MM.1S (cell line): ENCODE results near the gene IRAK4.

Source experiments
- DNase-seq: peaks from one replicate; pipeline ENCODE4 v3.0.0-alpha.2; 2015
- H2AFZ ChIP-seq: fragments of 300-600 bp; sonication (generic); 2 replicates; pipeline ENCODE4 v1.6.0; 2016; ENCODE audit warnings: antibody characterized with exemption, low read length
- H3F3A ChIP-seq: fragments of 300-600 bp; sonication (generic); 2 replicates; pipeline ENCODE4 v1.6.1; 2016; ENCODE audit warnings: mild to moderate bottlenecking, antibody characterized with exemption, low read length, moderate library complexity, mixed read lengths; ENCODE audit not compliant: insufficient read depth
- H3K27ac ChIP-seq: fragments of 300-600 bp; sonication (generic); 2 replicates; pipeline ENCODE4 v1.5.1; 2016; ENCODE audit warnings: mild to moderate bottlenecking, low read length
- H3K27me3 ChIP-seq: fragments of 300-600 bp; sonication (generic); replicated peaks from 2 replicates; pipeline ENCODE4 v1.6.0; 2016; ENCODE audit warnings: low read length; ENCODE audit not compliant: insufficient read depth
- H3K36me3 ChIP-seq: fragments of 300-600 bp; sonication (generic); replicated peaks from 2 replicates; pipeline ENCODE4 v1.6.1; 2016; ENCODE audit warnings: mild to moderate bottlenecking, low read length, mixed read lengths; ENCODE audit not compliant: insufficient read depth
- H3K4me1 ChIP-seq: fragments of 300-600 bp; sonication (generic); 2 replicates; pipeline ENCODE4 v1.6.1; 2016; ENCODE audit warnings: low read length, mixed read lengths
- H3K4me2 ChIP-seq: fragments of 300-600 bp; sonication (generic); 2 replicates; pipeline ENCODE4 v1.6.0; 2016; ENCODE audit warnings: low read depth, low read length
- H3K4me3 ChIP-seq: fragments of 300-600 bp; sonication (generic); 2 replicates; pipeline ENCODE4 v1.5.1; 2016; ENCODE audit warnings: low read length, mixed read lengths
- H3K79me2 ChIP-seq: fragments of 300-600 bp; sonication (generic); 2 replicates; pipeline ENCODE4 v1.6.1; 2016; ENCODE audit warnings: mixed run types, low read length, mixed read lengths
- H3K9ac ChIP-seq: fragments of 300-600 bp; sonication (generic); 2 replicates; pipeline ENCODE4 v1.6.1; 2016; ENCODE audit warnings: low read length, mixed read lengths
- H3K9me2 ChIP-seq: fragments of 300-600 bp; sonication (generic); replicated peaks from 2 replicates; pipeline ENCODE4 v1.6.1; 2016; ENCODE audit warnings: mild to moderate bottlenecking, low read length, mixed read lengths; ENCODE audit not compliant: insufficient read depth
- H3K9me3 ChIP-seq: fragments of 300-600 bp; sonication (generic); replicated peaks from 2 replicates; pipeline ENCODE4 v1.6.1; 2016; ENCODE audit warnings: mild to moderate bottlenecking, low read length, mixed read lengths; ENCODE audit not compliant: insufficient read depth
- H4K20me1 ChIP-seq: fragments of 300-600 bp; sonication (generic); 2 replicates; pipeline ENCODE4 v1.6.1; 2016; ENCODE audit warnings: mild to moderate bottlenecking, low read length, moderate library complexity, mixed read lengths; ENCODE audit not compliant: insufficient read depth
- EZH2 ChIP-seq: fragments of 300-600 bp; sonication (generic); optimal IDR thresholded peaks from 2 replicates; pipeline ENCODE3; 2017; ENCODE audit warnings: low read depth, mild to moderate bottlenecking, antibody characterized with exemption, low read length, mixed read lengths
- EZH2phosphoT487 ChIP-seq: fragments of 300-600 bp; sonication (generic); IDR thresholded peaks from 2 replicates; pipeline ENCODE4 v1.6.1; 2018; ENCODE audit warnings: antibody characterized with exemption, low read length
- TF ChIP-seq, protein P1 (sequence below): fragments of 300-600 bp; sonication (generic); IDR thresholded peaks from 2 replicates; pipeline ENCODE4 v1.5.1; 2016; ENCODE audit warnings: antibody characterized with exemption, low read length, mixed read lengths

IRAK4 gene

GRCh38 chr12:43797561-43798217 is 38.9 kb downstream of the IRAK4 start:
- Histone ChIP-seq H4K20me1 (no peaks in the 10 kb centered on the region), H3K36me3 (peaks cover 14% of the 10 kb centered on the region; the same call in 1 of the 2 replicates), H3K27me3 (no peaks in the 10 kb centered on the region), H3F3A (no peaks in the 10 kb centered on the region; the same call in 1 of the 2 replicates), H3K9me2 (no peaks in the 10 kb centered on the region), H2AFZ (no peak overlapping the region), H3K79me2 (peaks cover 3% of the 10 kb centered on the region), H3K4me3 (no peak overlapping the region), H3K9ac (no peak overlapping the region), H3K9me3 (no peaks in the 10 kb centered on the region), H3K4me2 (no peak overlapping the region), H3K27ac (no peak overlapping the region), H3K4me1 (no peaks in the 10 kb centered on the region)
- DNase-seq, result no peak
- TF ChIP-seq, protein P1, sequence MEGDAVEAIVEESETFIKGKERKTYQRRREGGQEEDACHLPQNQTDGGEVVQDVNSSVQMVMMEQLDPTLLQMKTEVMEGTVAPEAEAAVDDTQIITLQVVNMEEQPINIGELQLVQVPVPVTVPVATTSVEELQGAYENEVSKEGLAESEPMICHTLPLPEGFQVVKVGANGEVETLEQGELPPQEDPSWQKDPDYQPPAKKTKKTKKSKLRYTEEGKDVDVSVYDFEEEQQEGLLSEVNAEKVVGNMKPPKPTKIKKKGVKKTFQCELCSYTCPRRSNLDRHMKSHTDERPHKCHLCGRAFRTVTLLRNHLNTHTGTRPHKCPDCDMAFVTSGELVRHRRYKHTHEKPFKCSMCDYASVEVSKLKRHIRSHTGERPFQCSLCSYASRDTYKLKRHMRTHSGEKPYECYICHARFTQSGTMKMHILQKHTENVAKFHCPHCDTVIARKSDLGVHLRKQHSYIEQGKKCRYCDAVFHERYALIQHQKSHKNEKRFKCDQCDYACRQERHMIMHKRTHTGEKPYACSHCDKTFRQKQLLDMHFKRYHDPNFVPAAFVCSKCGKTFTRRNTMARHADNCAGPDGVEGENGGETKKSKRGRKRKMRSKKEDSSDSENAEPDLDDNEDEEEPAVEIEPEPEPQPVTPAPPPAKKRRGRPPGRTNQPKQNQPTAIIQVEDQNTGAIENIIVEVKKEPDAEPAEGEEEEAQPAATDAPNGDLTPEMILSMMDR, result no peak
- TF ChIP-seq EZH2, result no peak
- TF ChIP-seq EZH2phosphoT487, result no peak

GRCh38 chr12:43805149-43805859 is 46.6 kb downstream of the IRAK4 start:
- Histone ChIP-seq H3K4me3 (peak overlapping the region; percentile 92), H3K9me2 (no peaks in the 10 kb centered on the region), H4K20me1 (no peaks in the 10 kb centered on the region), H3K4me1 (peaks cover 10% of the 10 kb centered on the region; the same call in 1 of the 2 replicates), H3F3A (no peaks in the 10 kb centered on the region), H3K27ac (peak overlapping the region; percentile 84; the same call in 1 of the 2 replicates), H3K9ac (peak overlapping the region; percentile 96), H3K4me2 (peak overlapping the region; percentile 67), H3K79me2 (peaks cover 35% of the 10 kb centered on the region), H3K36me3 (peaks cover 11% of the 10 kb centered on the region; the same call in 1 of the 2 replicates), H3K9me3 (no peaks in the 10 kb centered on the region), H3K27me3 (no peaks in the 10 kb centered on the region), H2AFZ (peak overlapping the region; percentile 77)
- DNase-seq, result peak; percentile 21
- TF ChIP-seq EZH2 (no peak), EZH2phosphoT487 (no peak)
- TF ChIP-seq, protein P1, result no peak

GRCh38 chr12:43805860-43806736 is 47.3 kb downstream of the IRAK4 start, which contains the start of gene TWF1:
Gene TWF1, minus strand, starts transcription at chr12:43806317. Its CDS starts 72 bp downstream, at chr12:43806245.
- H4K20me1 ChIP-seq, result no peaks in the 10 kb centered on the region
- peak within 1 kb of the TSS; percentile 84 for H3K27ac ChIP-seq
- H3K9me2 ChIP-seq, result no peaks in the 10 kb centered on the region
- DNase-seq, result peak; percentile 86
- peak within 1 kb of the TSS; percentile 79 for H3K4me2 ChIP-seq
- H3F3A ChIP-seq, result no peaks in the 10 kb centered on the region
- H3K27me3 ChIP-seq, result no peaks in the 10 kb centered on the region
- peaks cover 35% of the 10 kb centered on the region for H3K79me2 ChIP-seq
- H3K4me3 ChIP-seq, result peak within 1 kb of the TSS; percentile 92
- peak within 1 kb of the TSS; percentile 77 for H2AFZ ChIP-seq
- peaks cover 8% of the 10 kb centered on the region; the same call in 1 of the 2 replicates for H3K36me3 ChIP-seq
- H3K4me1 ChIP-seq, result peaks cover 10% of the 10 kb centered on the region; the same call in 1 of the 2 replicates
- TF ChIP-seq EZH2phosphoT487, result no peak
- TF ChIP-seq, protein P1, result peak; percentile 33
- H3K9me3 ChIP-seq, result no peaks in the 10 kb centered on the region
- peak within 1 kb of the TSS; percentile 96 for H3K9ac ChIP-seq
